ENCODE results near the gene CNTNAP1. TPM values are rescaled to one million over a fixed set of nuclear protein-coding genes. Genes with fewer than 3 reads are reported as not detected.

The CNTNAP1 gene
- total RNA-seq, 2 experiments from 2014 or later, result 4.4 to 4.5 TPM

DNA sequence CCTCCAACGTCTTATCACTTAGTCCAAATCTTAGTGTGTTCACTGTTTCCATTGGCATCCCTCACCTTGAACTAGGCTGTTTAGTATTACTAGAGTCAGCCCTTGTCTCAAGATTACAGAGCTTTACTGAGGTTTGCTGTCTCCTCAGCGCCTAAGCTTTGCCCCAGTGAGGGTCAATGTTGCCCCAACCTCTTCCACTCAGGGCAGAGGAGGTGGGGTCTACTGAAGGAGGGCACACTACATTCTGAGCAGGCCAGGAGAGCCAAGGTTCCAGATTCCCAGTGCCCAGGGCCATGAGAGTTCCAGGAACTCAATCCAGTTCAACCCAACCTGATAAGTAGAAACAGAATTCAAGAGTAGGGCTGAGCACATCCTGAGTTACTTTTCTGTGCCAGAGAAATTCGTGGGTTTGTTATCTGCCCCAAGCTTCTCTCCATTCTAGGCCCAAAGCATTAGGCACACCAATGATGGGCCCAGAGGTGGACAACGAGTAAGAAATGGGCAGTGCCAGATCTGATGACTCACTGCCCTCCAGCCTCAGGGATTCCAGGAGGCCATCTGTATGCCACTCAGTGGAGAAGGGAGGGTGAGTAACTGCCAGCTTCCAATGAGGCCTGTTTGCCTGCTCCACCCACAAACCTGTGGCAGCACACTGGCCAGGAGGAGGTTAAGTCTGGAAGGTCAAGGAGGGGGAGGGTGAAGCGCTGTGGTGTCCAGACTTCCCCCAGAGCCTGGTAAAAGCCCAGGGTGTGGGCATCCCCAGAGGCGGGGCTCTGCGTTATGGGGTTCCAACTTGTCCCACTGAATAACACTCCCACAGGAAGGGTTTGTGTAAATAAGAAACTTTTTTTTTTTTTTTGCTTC is 15.0 kb upstream of the CNTNAP1 start:
- Mint-ChIP-seq H3K27me3 (peaks cover 19% of the 10 kb centered on the region), H3K9me3 (no peaks in the 10 kb centered on the region), H3K4me3 (no peak overlapping the region), H3K4me1 (ENCODE audit: low read depth) (peaks cover 17% of the 10 kb centered on the region), H3K27ac (no peak overlapping the region), H3K36me3 (ENCODE audit: low read depth) (peaks cover 20% of the 10 kb centered on the region)
- Histone ChIP-seq H3K27me3 (ENCODE audit: control insufficient read depth in 1 of 2, insufficient read depth in 2 of 2, low read length in 2 of 2) (peaks cover 16 to 21% of the 10 kb centered on the region in 2 experiments), H3K27ac (ENCODE audit: low read depth in 1 of 2, low read length in 2 of 2) (no peak overlapping the region), H3K4me3 (ENCODE audit: low read length) (no peak overlapping the region), H3K9me3 (ENCODE audit: control insufficient read depth in 1 of 2, insufficient read depth in 1 of 2, low read length in 2 of 2) (peaks cover 0 to 13% of the 10 kb centered on the region in 2 experiments), H3K4me1 (ENCODE audit: insufficient read depth, low read length) (peaks cover 26% of the 10 kb centered on the region), H3K36me3 (ENCODE audit: insufficient read depth, low read length) (peaks cover 5% of the 10 kb centered on the region)
- no peak for ATAC-seq (ENCODE audit: poor library complexity)
- DNase-seq, result no peak
- TF ChIP-seq, protein P1, sequence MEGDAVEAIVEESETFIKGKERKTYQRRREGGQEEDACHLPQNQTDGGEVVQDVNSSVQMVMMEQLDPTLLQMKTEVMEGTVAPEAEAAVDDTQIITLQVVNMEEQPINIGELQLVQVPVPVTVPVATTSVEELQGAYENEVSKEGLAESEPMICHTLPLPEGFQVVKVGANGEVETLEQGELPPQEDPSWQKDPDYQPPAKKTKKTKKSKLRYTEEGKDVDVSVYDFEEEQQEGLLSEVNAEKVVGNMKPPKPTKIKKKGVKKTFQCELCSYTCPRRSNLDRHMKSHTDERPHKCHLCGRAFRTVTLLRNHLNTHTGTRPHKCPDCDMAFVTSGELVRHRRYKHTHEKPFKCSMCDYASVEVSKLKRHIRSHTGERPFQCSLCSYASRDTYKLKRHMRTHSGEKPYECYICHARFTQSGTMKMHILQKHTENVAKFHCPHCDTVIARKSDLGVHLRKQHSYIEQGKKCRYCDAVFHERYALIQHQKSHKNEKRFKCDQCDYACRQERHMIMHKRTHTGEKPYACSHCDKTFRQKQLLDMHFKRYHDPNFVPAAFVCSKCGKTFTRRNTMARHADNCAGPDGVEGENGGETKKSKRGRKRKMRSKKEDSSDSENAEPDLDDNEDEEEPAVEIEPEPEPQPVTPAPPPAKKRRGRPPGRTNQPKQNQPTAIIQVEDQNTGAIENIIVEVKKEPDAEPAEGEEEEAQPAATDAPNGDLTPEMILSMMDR (IDR thresholded peaks at IDR 0.05), result no peak
- intact Hi-C loops (cut with DNase I, micrococcal nuclease), result no loop called here
- CTCF ChIA-PET, result interaction anchor here (0.5 kb wide), 1 partner anchor 312 kb away, joined by 3 read pairs; no protein-coding TSS in a partner anchor
- POLR2A ChIA-PET, result no interaction called here

DNA sequence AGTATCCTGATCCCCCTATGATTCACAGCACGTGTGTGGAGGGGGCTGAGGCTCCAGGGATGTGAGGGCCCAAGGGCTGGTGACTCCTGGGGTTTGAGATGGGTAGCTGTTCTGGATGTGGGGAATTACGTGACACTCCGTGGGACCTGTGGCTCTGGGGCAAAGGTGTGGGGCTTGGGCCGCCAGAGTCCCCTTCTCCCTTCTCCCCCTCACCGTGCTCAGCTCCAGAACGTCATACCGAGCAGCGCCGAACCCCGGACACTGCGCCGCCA is 12.7 kb upstream of the CNTNAP1 start:
- no peaks in the 10 kb centered on the region for H3K9me3 Mint-ChIP-seq
- TF ChIP-seq, protein P1 (IDR thresholded peaks at IDR 0.05), result no peak
- ATAC-seq (ENCODE audit: poor library complexity) (no peak), DNase-seq (no peak)
- peak overlapping the region; percentile 6 for H3K4me3 Mint-ChIP-seq
- H3K27ac ChIP-seq (ENCODE audit: low read depth in 1 of 2, low read length in 2 of 2), result no peak overlapping the region
- H3K36me3 Mint-ChIP-seq (ENCODE audit: low read depth), result peaks cover 14% of the 10 kb centered on the region
- peaks cover 33% of the 10 kb centered on the region for H3K27me3 Mint-ChIP-seq
- intact Hi-C loops (cut with DNase I, micrococcal nuclease), result no loop called here
- H3K27me3 ChIP-seq (ENCODE audit: control insufficient read depth in 1 of 2, insufficient read depth in 2 of 2, low read length in 2 of 2), result peaks cover 39 to 44% of the 10 kb centered on the region in 2 experiments
- no peak overlapping the region for H3K27ac Mint-ChIP-seq
- POLR2A ChIA-PET, result interaction anchor here (1.2 to 1.7 kb wide), 3 partner anchors 10 kb away, joined by 3 to 9 read pairs (median 4); partner anchors contain the start of gene TUBG2
- CTCF ChIA-PET, result interaction anchor here (0.6 to 2.5 kb wide), 3 partner anchors 11 to 60 kb away, joined by 3 to 6 read pairs (median 3); partner anchors contain the start of gene TUBG1
- peaks cover 3% of the 10 kb centered on the region for H3K36me3 ChIP-seq (ENCODE audit: insufficient read depth, low read length)
- H3K4me1 Mint-ChIP-seq (ENCODE audit: low read depth), result peaks cover 23% of the 10 kb centered on the region
- peaks cover 0 to 18% of the 10 kb centered on the region in 2 experiments for H3K9me3 ChIP-seq (ENCODE audit: control insufficient read depth in 1 of 2, insufficient read depth in 1 of 2, low read length in 2 of 2)
- H3K4me1 ChIP-seq (ENCODE audit: insufficient read depth, low read length), result peaks cover 39% of the 10 kb centered on the region
- no peak overlapping the region for H3K4me3 ChIP-seq (ENCODE audit: low read length)

DNA sequence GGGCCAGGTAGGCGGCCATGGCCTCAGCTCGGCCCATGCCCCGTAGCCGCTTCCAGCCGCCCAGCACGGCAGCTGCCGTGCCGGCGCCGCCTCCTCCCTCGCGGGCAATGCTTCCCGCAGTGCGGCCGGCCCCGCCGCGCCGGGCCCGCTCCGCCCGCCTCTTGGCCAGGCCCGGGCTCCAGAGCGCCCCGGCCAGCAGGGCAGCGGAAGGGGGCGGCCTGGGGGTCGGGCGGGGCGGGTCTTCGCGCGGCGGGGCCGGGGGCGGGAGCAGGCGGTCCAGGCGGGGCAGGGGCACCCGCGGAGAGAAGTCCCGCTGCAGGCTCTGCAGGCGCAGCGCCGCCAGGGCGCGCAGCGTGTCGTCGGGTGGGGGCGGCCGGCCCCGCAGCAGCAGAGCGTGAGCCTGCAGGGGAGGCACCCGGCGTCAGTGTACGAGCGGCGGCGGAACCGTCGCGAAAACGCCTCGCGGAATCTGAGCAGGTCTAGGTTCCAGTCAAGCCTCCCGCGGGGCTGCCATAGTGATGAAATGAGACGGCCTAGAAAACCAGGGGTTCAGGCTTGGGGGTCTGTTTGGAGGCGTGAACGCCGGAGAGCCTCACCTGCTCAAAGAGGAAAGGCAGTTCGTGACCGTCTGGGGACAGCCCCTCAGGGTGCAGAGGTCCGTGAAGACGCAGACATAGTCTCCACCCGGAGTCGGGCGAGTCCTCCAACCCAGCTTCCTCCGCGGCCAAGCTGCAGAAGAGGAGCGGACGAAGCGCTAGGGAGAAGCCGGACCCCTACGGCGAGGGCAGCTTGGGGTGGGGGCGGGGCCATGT is 12.1 kb upstream of the CNTNAP1 start:
- H3K27me3 ChIP-seq (ENCODE audit: control insufficient read depth in 1 of 2, insufficient read depth in 2 of 2, low read length in 2 of 2), result peaks cover 45 to 47% of the 10 kb centered on the region in 2 experiments
- intact Hi-C loops (cut with DNase I, micrococcal nuclease), result loop anchor here in 1 of 2 experiments (10.0 kb wide), 1 partner anchor 1455 kb away; the partner anchor contains the start of gene HDAC5

More for the DNA sequence above, 12.1 kb upstream of the CNTNAP1 start:
- Mint-ChIP-seq H3K9me3 (no peaks in the 10 kb centered on the region), H3K27ac (no peak overlapping the region), H3K36me3 (ENCODE audit: low read depth) (peaks cover 14% of the 10 kb centered on the region), H3K27me3 (peaks cover 38% of the 10 kb centered on the region), H3K4me1 (ENCODE audit: low read depth) (peaks cover 28% of the 10 kb centered on the region), H3K4me3 (peak overlapping the region; percentile 78)
- ChIA-PET CTCF (interaction anchor here (0.6 to 2.5 kb wide), 3 partner anchors 11 to 61 kb away, joined by 3 to 6 read pairs (median 3); partner anchors contain the start of gene TUBG1), POLR2A (interaction anchor here (1.6 kb wide), 1 partner anchor 9 kb away, joined by 4 read pairs; no protein-coding TSS in a partner anchor)
- ATAC-seq (ENCODE audit: poor library complexity) (peak; percentile 86), DNase-seq (peak in 11 of 14 experiments; percentile 32 to 82 (median 46))
- Histone ChIP-seq H3K27ac (ENCODE audit: low read depth in 1 of 2, low read length in 2 of 2) (no peak overlapping the region), H3K4me3 (ENCODE audit: low read length) (peak overlapping the region; percentile 49), H3K36me3 (ENCODE audit: insufficient read depth, low read length) (peaks cover 3% of the 10 kb centered on the region), H3K4me1 (ENCODE audit: insufficient read depth, low read length) (peaks cover 43% of the 10 kb centered on the region), H3K9me3 (ENCODE audit: control insufficient read depth in 1 of 2, insufficient read depth in 1 of 2, low read length in 2 of 2) (peaks cover 0 to 18% of the 10 kb centered on the region in 2 experiments)
- TF ChIP-seq, protein P1 (IDR thresholded peaks at IDR 0.05), result no peak
